ENCODE measurements around the gene MITF.

MITF gene

GRCh38 chr3:69967156-69967555 lies 227.9 kb downstream of the MITF start:
- H4K20me1 ChIP-seq (ENCODE audit: insufficient read depth, low read length): no peaks in the 10 kb centered on the region
- no peaks in the 10 kb centered on the region for H3K9me3 ChIP-seq (ENCODE audit: insufficient read depth, low read length)
- no peak overlapping the region for H2AFZ ChIP-seq (ENCODE audit: low read depth, low read length)
- no peaks in the 10 kb centered on the region for H3K4me1 ChIP-seq (ENCODE audit: low read length)
- no peak overlapping the region for H3K4me3 ChIP-seq (ENCODE audit: low read length)
- H3K9ac ChIP-seq (ENCODE audit: low read length): no peak overlapping the region
- no peak overlapping the region for H3K27ac ChIP-seq (ENCODE audit: low read length)
- TF ChIP-seq CTCF (IDR thresholded peaks at IDR 0.05; ENCODE audit: low read depth, low read length) (no peak), EZH2phosphoT487 (IDR thresholded peaks at IDR 0.05; ENCODE audit: low read depth) (no peak)
- H3K4me2 ChIP-seq (ENCODE audit: low read length): no peak overlapping the region
- H3K79me2 ChIP-seq (ENCODE audit: low read length): no peaks in the 10 kb centered on the region
- H3K27me3 ChIP-seq (ENCODE audit: low read depth, low read length): no peaks in the 10 kb centered on the region
- no peaks in the 10 kb centered on the region for H3K36me3 ChIP-seq (replicated peaks; ENCODE audit: low read depth, low read length)

DNA sequence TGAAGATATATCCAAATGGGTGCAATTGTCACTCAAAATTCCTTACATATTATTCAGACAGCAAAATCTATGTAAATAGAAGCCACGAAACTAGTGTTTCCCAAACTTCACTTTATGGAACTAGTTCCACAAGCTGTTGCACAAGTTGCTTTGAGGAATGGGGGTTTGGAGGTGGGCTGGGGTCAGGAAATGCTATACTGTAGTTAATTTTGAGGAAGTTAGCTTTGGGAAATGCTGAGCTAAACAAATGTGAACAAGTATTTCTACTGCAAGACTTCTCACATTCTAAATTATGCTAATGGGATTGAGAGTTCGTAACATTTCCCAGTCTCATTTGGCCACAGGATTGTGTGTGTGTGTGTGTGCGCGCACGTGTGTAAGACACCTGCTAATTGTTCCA lies 231.6 kb downstream of the MITF start:
- Histone ChIP-seq H3K4me3 (ENCODE audit: low read length) (no peak overlapping the region), H2AFZ (ENCODE audit: low read depth, low read length) (no peak overlapping the region), H3K79me2 (ENCODE audit: low read length) (no peaks in the 10 kb centered on the region), H3K4me2 (ENCODE audit: low read length) (no peak overlapping the region), H3K27me3 (ENCODE audit: low read depth, low read length) (no peaks in the 10 kb centered on the region), H4K20me1 (ENCODE audit: insufficient read depth, low read length) (no peaks in the 10 kb centered on the region), H3K4me1 (ENCODE audit: low read length) (no peaks in the 10 kb centered on the region), H3K36me3 (replicated peaks; ENCODE audit: low read depth, low read length) (no peaks in the 10 kb centered on the region), H3K9me3 (ENCODE audit: insufficient read depth, low read length) (no peaks in the 10 kb centered on the region), H3K9ac (ENCODE audit: low read length) (no peak overlapping the region), H3K27ac (ENCODE audit: low read length) (no peak overlapping the region)
- TF ChIP-seq EZH2phosphoT487 (IDR thresholded peaks at IDR 0.05; ENCODE audit: low read depth) (no peak), CTCF (IDR thresholded peaks at IDR 0.05; ENCODE audit: low read depth, low read length) (no peak)

GRCh38 chr3:69972672-69973071 lies 233.4 kb downstream of the MITF start:
- Histone ChIP-seq H3K79me2 (ENCODE audit: low read length) (no peaks in the 10 kb centered on the region), H3K4me2 (ENCODE audit: low read length) (no peak overlapping the region), H3K4me1 (ENCODE audit: low read length) (no peaks in the 10 kb centered on the region), H3K36me3 (replicated peaks; ENCODE audit: low read depth, low read length) (no peaks in the 10 kb centered on the region), H3K27ac (ENCODE audit: low read length) (no peak overlapping the region), H4K20me1 (ENCODE audit: insufficient read depth, low read length) (no peaks in the 10 kb centered on the region), H3K9me3 (ENCODE audit: insufficient read depth, low read length) (no peaks in the 10 kb centered on the region), H3K4me3 (ENCODE audit: low read length) (no peak overlapping the region), H3K9ac (ENCODE audit: low read length) (no peak overlapping the region), H2AFZ (ENCODE audit: low read depth, low read length) (no peak overlapping the region), H3K27me3 (ENCODE audit: low read depth, low read length) (no peaks in the 10 kb centered on the region)
- TF ChIP-seq CTCF (IDR thresholded peaks at IDR 0.05; ENCODE audit: low read depth, low read length) (no peak), EZH2phosphoT487 (IDR thresholded peaks at IDR 0.05; ENCODE audit: low read depth) (no peak)

- Histone ChIP-seq H3K4me3 (ENCODE audit: low read length) (no peak overlapping the region), H3K9ac (ENCODE audit: low read length) (no peak overlapping the region), H3K36me3 (replicated peaks; ENCODE audit: low read depth, low read length) (no peaks in the 10 kb centered on the region), H3K27ac (ENCODE audit: low read length) (no peak overlapping the region), H3K27me3 (ENCODE audit: low read depth, low read length) (no peaks in the 10 kb centered on the region), H3K4me2 (ENCODE audit: low read length) (no peak overlapping the region), H3K4me1 (ENCODE audit: low read length) (no peaks in the 10 kb centered on the region), H3K9me3 (ENCODE audit: insufficient read depth, low read length) (no peaks in the 10 kb centered on the region), H4K20me1 (ENCODE audit: insufficient read depth, low read length) (no peaks in the 10 kb centered on the region), H2AFZ (ENCODE audit: low read depth, low read length) (no peak overlapping the region), H3K79me2 (ENCODE audit: low read length) (no peaks in the 10 kb centered on the region)
- no peak for TF ChIP-seq EZH2phosphoT487 (IDR thresholded peaks at IDR 0.05; ENCODE audit: low read depth)
- TF ChIP-seq CTCF (IDR thresholded peaks at IDR 0.05; ENCODE audit: low read depth, low read length): no peak
Measured at GRCh38 chr3:69976021-69976420, 236.8 kb downstream of the MITF start.
